ENCODE results near the gene EMC1.
"Not testable (repeated sequence)": the region's sequence is repeated elsewhere in the genome, so short reads cannot be mapped to it uniquely, and the experiment has no call there.

The EMC1 gene

DNA sequence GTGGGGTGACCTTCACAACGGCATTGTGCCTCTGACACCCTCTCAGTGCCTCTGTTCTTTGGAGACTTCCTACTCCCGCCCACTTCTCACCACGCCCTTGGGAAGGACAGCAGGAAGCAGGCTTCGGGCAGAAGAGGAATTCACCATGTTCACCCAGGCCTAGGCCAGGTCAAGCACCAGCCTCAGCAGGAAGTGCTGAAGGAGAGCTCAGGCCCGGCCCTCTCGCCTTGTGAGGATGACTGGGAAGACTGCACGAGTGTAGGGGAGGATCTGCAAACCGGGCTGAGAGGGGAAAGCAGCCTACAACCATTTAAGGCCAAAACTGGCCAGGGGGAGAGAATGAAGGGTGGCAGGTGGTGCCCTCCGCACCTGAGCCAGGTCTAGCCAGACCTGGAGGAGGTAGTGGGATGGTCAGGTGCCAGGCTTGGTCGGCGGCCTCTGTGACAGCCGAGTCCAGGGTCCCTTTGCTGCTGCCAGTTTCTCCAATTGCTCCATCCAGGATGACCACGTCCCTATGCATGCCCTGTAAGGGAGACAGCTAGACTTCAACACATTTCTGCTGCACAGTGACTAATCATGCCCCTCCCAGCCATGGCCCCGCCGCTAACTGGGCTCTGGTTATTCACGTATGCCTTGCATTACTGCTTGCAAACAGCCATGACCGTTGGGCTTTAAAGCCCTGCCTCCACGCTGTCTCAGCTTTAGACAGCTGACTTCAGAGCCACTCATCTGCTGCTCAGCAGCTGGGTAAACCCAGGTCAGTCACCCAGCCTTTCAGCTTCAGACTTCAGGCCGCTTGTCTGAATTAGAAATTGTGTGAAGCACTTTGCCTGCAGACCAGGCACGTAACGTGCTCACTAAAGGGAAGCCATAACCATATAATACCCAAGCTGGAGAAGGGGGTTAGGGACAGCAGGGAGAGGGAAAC, 9.2 kb upstream of the EMC1 start:
- DNase-seq: no peak

DNA sequence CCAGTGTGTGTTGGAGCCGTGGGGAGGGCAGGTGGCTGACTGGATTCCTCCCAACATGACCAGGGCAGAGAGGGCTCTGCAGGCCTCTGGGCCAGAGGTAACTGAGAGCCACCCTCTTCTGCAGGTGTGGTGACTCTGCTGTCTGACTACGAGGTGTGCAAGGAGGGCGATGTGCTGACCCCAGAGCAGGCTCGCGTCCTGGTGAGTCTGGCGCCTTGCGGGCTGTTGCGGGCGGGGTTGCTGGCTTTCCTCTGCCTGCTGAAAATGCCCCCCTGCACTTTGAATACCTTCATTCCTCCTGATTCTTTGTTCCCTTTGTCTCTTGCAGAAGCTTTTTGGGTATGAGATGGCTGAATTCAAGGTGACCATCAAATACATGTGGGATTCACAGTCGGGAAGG, 7.0 kb upstream of the EMC1 start:
- no peak for DNase-seq

DNA sequence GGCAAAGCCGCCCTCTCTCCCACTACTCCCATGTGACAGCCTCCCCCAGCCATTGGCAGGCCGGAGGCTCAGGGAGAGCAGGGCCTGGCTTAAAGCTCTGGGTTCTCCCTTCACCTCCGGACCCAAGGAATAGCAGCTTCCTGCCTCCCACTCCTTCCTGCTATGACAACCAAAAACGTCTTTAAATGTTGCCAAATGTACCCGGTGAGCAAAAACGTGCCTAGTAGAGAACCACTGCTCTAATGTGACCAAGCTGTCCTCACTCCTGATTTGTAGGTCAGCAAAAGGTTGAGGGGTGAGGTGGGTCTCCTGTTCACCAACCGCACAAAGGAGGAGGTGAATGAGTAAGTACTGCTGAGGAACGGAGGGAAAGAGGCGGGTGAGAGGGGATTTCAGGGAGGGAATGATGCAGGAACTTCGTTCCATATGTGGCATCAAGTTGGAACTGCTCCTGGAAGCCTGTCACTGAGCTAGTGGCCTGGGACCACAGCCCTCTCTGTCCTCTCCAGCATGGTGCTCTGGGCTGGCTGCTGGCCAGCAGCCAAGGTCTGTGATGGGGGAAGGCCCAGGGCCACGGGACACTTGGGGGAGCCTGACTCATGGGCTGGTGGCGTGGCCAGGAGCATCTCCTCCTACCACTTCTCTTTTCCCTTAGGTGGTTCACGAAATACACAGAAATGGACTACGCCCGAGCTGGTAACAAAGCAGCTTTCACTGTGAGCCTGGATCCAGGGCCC, 6.0 kb upstream of the EMC1 start:
- DNase-seq: peak in 3 of 56 donors; percentile 1 to 31 (median 8)

DNA sequence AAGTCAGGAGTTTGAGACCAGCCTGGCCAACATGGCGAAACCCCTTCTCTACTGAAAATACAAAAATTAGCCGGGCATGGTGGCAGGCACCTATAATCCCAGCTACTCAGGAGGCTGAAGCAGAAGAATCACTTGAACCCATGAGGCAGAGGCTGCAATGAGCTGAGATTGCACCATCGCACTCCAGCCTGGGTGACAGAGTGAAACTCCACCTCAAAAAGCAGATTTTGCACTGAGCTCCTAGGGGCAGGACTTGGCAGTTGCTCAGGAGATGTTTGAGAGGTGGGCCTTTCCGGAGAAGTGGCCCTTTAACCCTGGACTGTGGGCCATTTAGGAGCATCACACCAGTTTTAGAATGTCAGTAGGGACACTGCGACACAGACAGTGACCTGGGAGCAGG, 5.0 kb upstream of the EMC1 start:
- DNase-seq: not testable (repeated sequence)

DNA sequence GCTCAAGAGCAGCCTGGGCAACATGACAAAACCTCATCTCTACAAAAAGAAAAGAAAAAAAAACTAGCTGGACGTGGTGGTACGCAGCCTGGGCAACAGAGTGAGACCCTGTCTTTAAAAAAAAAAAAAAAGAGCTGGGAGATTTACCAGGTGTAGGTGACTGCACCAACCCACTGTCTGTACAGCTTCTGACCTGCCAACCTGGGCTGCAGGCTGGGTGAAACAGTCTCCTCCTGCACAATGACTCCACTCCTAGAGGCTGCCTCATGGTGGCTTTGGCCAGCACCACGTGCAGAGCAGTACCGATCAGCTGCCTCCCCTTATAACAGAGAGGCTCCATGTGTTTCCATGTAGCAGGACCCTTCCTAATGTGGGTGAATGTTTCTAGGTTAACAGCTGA, 4.0 kb upstream of the EMC1 start:
- DNase-seq: peak in 1 of 56 donors; percentile 25

DNA sequence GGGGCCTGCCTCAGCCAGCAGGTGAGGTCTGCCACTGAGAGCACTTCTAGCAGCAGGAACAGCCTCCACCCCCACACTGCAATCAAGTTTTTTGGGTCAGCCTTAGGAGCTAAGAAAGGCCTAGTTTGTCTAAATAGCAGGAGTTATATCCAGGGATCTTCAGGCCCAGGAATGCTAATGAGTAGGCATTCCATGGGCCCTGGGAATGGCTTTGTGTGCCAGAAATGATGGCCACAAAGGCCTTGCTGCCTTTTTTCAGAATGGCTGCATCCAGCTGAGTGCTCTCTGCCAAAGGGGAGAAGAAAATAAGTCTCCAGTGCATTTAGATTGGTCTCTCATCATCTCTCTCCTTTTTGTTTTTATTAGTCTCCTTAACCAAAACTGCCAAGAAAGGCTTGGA, 3.1 kb upstream of the EMC1 start:
- peak in 12 of 56 donors; percentile 5 to 53 (median 24) for DNase-seq

DNA sequence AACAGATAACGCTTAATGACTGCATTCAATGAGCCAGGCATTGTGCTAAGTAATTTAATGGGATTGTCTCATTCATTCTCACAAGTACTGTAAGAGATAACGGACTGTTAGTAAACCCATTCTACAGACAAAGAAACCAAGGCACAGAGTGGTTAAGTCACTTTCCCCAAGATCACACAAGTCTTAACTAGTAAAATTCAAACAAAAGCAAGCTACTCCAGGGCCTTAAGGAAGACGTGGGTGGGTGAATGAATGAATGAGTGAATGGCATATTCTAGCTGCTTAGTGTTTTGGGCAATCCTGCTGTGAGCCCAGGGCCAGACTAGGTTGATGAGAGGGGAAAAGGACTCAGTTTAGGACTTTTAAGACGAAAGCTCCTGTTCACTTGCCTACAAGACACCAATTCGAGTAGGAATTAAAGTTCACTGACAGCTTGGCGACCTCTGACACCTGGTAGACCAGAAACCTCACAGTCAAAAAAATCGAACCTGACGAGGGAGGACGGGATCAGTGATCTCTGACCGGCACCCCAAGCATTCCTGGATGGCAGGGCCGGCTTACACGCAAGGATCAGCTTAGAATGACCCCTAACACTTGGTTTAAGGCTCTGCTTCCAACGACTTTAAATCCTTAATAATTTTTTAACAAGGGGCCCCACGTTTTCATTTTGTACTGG, 557 bp downstream of the EMC1 start:
- no peak for DNase-seq

DNA sequence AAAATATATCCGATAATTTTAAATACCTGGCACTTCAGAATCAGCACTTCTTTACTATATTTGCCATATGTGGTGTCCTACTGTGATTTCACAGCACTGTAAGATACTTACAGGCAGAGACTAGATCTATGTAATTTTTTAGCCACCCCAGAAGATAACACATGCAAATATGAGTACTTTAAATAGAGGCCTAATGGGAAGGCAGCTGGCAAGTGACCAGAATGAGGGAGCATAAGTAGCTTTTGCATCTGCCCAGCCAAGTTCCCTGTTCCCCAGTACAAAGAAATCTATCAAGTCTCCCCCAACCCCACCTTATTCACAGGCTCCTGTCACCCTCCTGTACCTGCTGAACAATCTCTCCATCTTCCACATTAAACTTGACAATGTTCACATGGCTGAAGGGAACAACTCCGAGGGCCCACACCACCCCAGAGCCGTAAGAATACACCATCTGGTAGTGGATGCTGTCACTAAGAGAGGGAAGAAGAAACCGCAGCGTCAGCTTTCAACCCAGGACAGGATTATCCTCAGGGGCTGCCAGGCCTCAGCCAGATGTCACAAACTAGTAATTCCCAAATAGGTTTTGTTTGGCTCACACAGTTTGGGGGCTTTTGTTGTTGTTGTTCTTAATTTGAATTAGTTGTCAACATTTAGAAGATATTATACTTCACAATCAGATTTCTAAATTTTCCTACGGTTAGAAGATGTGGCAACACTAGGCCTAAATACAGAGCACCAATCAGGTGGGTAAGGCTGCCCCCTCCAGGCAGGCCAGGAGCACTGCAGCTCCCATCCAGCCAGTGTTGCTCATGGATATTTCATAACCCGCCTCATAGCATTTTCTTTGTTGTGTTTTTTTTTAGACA, 10.4 kb downstream of the EMC1 start:
- peak in 31 of 56 donors; percentile 4 to 64 (median 28) for DNase-seq

DNA sequence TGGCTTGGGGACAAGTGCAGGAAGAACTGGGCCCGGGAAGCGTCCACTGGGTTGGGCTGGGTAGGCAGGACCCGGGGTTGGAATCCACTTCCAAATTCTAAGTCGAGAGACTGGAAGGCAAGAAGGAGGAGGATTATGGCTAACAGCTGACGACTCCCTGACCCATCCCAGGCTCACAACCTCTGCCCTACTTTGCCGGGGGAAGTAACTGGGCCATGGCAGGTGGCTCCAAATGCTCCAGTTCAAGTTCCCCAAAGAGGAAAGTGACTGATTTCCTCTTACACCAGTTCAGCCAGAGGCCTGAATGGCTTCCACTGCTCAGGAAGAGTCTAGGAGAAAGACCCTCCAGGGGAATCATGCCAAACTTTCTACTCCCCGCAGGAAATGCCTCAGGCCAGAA, 11.4 kb downstream of the EMC1 start:
- DNase-seq: no peak

DNA sequence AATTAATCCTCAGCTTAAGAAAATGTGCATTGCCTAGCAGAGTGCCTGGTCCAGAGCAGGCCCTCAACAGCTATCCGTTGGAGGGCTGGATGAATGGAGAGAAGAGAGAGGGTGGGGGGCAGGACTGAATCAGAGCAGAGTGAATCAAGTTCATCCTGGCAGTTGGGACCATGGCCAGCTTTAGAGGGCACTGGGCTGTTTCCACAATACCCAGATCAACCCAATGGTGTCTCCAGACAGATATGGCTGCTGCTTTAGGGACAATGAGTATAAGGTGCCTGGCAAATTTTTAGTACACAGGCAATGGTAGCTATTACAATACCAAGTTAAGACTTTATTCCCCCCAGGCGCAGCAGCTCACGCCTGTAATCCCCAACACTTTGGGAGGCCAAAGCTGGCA, 17.1 kb downstream of the EMC1 start:
- no peak for DNase-seq

DNA sequence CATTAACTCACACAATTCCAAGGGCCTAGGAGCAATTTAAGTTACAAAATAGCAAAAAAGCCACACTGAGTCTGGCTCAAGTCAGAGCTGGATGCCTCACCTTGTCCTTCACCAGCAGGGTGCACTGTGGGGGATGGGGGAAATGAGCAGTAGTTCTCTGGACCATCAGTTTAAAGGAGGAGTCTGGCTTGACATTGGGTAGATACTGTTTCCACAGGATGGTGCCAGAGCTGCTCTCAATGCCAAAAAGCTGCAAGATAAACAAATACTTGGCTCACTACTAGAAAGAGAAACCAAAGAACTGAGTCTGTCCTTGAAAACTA, 18.8 kb downstream of the EMC1 start:
- peak in 1 of 56 donors; percentile 10 for DNase-seq

DNA sequence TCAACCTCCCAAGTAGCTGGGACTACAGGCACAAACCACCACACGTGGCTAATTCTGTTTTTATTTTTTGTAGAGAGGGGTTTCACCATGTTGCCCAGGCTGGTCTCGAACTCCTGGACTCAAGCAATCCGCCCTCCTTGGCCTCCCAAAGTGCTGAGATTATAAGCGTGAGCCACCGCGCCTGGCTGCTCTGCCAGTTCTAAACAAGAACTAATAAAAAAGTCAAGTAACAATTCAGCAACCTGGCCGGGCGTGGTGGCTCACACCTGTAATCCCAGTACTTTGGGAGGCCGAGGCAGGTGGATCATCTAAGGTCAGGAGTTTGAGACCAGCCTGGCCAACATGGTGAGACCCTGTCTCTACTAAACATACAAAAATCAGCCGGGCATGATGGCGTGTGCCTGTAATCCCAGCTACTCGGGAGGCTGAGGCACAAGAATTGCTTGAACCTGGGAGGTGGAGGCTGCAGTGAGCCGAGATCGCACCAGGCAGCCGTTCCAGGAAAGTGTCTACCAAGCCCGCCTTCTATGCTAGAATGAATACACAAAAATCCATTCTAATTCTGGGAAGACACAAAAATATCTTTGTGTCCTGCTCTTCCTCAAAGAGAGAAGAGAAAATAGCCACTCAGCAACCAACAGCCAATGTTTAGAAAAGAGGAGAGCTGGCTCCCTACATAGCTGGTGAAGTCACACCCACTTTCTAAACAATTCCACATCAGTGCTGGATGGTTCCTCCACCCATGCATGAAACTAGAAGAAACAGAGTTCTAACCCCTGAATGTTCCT, 19.4 kb downstream of the EMC1 start:
- peak in 8 of 56 donors; percentile 4 to 48 (median 11) for DNase-seq

DNA sequence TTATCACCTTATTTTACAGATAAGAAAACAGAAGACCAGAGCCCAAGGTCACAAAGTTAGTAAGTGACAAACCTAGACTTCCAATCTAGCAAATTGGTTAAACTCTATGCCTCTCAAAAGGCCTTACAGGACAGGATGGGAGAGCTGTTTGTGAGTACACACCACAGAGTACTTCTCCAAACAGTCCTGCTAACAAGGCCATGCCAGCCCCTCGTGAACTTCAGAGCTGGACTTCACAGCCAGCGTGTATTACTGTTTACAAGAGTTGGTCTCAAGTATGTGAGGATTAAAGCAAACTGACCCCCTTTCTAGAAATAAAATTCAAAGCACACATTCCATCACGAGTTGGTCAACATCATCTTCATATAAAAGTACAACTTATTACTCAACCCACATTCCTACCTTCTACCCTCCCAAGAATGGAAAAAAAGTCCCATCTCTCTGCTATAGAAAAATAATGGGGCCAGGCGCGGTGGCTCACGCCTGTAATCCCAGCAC, 21.4 kb downstream of the EMC1 start:
- no peak for DNase-seq

DNA sequence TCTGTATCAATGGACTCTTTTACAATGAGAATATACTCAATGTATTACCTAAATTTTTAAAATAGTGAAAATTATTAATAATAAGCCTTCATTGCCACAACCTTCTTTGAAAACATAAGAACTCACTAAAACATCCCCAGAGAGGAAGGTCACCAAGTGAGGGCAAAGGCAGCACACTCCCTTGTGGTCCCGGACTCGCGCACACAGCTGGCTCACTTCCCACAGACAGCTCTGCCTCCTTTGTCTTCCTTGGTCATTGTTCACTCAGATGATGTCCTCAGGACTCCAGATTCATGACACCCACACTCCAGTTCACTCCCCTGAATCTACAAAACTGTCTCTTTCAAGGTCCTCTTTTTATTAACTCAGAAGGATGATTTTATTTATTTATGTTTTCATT, 22.1 kb downstream of the EMC1 start:
- DNase-seq: peak in 1 of 56 donors; percentile 7

DNA sequence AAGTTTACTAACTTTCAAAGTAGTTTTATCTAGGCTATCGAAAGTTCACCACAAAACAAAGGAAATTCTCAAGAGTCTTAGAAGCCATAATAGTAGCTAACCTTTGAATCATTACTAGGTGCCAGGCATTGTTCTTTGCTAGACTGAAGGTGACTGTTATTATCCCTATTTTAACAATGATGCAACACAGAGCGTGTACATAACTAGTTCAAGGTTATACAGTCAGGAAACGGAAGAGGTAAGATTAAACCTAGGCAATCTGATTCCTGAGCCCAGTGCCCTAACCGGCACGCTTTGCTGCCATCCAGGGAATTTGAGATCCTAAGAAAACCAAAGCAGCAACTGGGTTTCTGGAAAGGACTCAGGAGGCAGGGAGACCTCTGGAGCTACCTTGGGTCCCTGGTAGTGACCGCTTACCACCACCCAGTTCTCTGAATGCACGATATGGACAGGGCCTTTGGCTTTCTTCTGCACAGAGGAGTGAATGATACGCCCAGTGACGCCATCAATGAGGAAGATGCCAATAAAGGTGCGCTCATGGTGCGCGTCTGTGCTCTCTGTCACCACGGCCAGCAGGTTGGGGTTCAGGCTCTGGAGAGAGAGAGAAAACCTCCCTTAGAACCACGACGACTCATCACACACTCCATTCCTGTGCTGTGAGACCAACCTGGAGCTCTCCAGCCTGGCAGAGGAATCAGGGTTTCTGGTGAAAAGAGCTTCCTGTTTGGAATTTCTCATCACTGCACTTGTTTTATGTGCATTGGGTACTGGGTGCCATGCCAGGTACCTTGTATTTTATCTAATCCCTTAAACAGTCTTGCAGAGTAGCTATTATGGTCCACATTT, 28.1 kb downstream of the EMC1 start:
- DNase-seq: no peak

DNA sequence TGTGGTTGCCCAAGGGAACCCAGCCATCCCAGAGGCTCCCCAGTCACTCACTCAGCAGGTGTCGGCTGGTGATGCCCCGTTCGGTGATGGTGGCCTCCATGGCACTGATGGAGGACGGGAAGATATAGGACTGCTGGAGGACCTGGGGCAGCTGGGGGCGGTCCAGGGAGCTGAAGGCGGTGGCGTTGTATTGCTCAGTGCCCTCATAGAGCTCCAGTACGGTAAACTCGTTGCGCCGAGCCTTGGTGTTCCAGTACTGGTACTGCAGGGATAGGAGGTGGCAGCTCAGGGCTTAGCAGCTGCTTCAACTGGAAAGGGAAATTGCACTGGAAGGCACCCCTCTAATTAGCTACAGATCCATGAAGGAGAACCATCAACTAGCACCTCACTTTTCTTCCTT, 28.8 kb downstream of the EMC1 start:
- DNase-seq: no peak

DNA sequence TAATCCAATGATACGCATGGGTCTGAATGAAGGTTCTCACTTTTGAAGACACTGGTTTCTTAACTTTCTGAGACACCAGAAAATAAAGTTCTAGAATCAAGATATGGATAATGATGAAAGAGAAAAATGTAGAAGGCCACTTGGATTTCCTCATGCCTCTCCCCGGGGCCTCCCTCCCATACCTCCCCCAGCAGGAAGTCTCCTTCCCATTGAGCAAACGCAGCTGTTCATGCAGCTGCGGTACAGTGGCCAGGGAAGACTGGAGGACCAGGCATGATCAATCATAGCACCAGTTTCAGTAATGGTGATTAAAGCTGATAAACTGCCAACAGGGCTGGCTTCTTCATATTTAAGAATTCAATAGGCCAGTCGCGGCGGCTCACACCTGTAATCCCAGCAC, 30.3 kb downstream of the EMC1 start:
- DNase-seq: no peak

DNA sequence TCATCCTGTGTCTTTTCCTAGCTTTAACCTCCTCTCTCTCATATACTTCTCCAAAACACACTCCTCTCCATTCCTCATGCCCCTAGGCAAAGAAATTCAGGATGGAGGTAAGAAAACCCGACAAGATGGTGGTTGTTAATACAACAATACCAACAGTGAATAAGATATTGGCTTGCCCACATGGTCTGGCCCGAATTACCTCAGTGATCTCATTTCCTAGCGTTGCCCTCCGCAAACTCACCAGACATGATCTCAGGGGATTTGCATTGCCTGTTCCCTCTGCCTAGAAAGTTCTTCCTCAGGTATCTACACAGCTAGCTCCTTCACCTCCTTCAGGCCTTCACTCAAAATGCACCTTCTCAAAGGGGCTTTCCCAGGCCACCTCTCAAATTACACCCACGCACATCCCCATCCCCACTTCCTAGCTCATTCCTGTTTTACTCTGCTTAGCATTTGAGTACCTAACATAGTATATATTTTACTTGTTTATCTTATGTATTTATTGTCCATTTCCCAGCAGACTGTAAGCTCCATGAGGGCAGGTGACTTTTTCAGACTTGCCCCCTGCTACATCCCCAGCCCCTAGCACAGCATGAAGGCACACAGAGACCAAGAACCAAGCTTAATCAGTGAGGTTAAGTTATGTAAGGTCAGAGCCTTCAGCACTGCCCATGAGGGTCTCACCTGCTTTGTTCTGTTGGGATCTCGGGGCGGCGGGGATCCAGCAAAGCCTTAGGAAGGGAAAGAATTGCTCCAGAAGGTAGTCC, 31.1 kb downstream of the EMC1 start:
- no peak for DNase-seq

Measured in amygdala (tissue), 56 donors.